Mesendoderm (in vitro differentiated cells): ENCODE data around the gene IQCK.

ENCODE experiments used
- DNase-seq: peaks from one replicate; pipeline ENCODE4 v3.0.0; 2013
- H2AK5ac ChIP-seq: 2 replicates; pipeline ENCODE4 v1.6.1; 2013; ENCODE audit warnings: low read length, inconsistent platforms
- H2BK120ac ChIP-seq: 2 replicates; pipeline ENCODE4 v1.6.1; 2013; ENCODE audit warnings: low read depth, mild to moderate bottlenecking, low read length, moderate library complexity, mixed read lengths
- H2BK15ac ChIP-seq: replicated peaks from 2 replicates; pipeline ENCODE4 v1.6.1; 2013; ENCODE audit warnings: low read depth, mild to moderate bottlenecking, moderate library complexity
- H2BK5ac ChIP-seq: 2 replicates; pipeline ENCODE4 v1.6.1; 2013; ENCODE audit warnings: low read length, inconsistent platforms
- H3K18ac ChIP-seq: 2 replicates; pipeline ENCODE4 v1.6.1; 2013; ENCODE audit warnings: mild to moderate bottlenecking, low read length, mixed read lengths
- H3K23ac ChIP-seq: one replicate; pipeline ENCODE4 v1.6.1; 2013; ENCODE audit warnings: low read length
- H3K27ac ChIP-seq: 2 replicates; pipeline ENCODE4 v1.5.1; 2013; ENCODE audit warnings: low read depth, mild to moderate bottlenecking, inconsistent platforms, low read length, moderate library complexity
- H3K27me3 ChIP-seq: 2 replicates; pipeline ENCODE4 v1.6.1; 2013; ENCODE audit warnings: low read length, control low read depth, mild to moderate bottlenecking, inconsistent platforms; ENCODE audit not compliant: insufficient read depth, poor library complexity
- H3K36me3 ChIP-seq: 2 replicates; pipeline ENCODE4 v1.6.1; 2013; ENCODE audit warnings: low read length, inconsistent platforms; ENCODE audit not compliant: control insufficient read depth, insufficient read depth
- H3K4ac ChIP-seq: one replicate; pipeline ENCODE4 v1.6.1; 2013; ENCODE audit warnings: low read depth, mild to moderate bottlenecking, low read length, moderate library complexity
- H3K4me1 ChIP-seq: 2 replicates; pipeline ENCODE4 v1.6.1; 2013; ENCODE audit warnings: low read depth, low read length, inconsistent platforms; ENCODE audit not compliant: control insufficient read depth
- H3K4me2 ChIP-seq: 2 replicates; pipeline ENCODE4 v1.6.1; 2013; ENCODE audit warnings: low read length
- H3K4me3 ChIP-seq: 2 replicates; pipeline ENCODE4 v1.5.1; 2013; ENCODE audit warnings: mild to moderate bottlenecking, low read length
- H3K56ac ChIP-seq: one replicate; pipeline ENCODE4 v1.6.1; 2013; ENCODE audit warnings: low read length
- H3K79me1 ChIP-seq: 2 replicates; pipeline ENCODE4 v1.6.1; 2013; ENCODE audit warnings: low read length, inconsistent platforms
- H3K79me2 ChIP-seq: 2 replicates; pipeline ENCODE4 v1.6.1; 2013; ENCODE audit warnings: mild to moderate bottlenecking, low read length; ENCODE audit not compliant: control insufficient read depth, insufficient read depth
- H3K9ac ChIP-seq: 2 replicates; pipeline ENCODE4 v1.6.1; 2013; ENCODE audit warnings: low read length, inconsistent platforms
- H4K5ac ChIP-seq: one replicate; pipeline ENCODE4 v1.6.1; 2013; ENCODE audit warnings: low read length
- H4K8ac ChIP-seq: one replicate; pipeline ENCODE4 v1.6.1; 2013; ENCODE audit warnings: low read depth, mild to moderate bottlenecking, control low read depth, low read length, moderate library complexity
- WGBS: extraction: QIAGEN DNeasy Blood & Tissue Kit; methylation state at CpG from one replicate; pipeline ENCODE4 v1.1.7; 2013; ENCODE audit warnings: low lambda C conversion rate, missing lambda C conversion rate; ENCODE audit not compliant: insufficient coverage; ENCODE audit errors: extremely low coverage; 5-methylcytosine and 5-hydroxymethylcytosine counted together

The IQCK gene

DNA sequence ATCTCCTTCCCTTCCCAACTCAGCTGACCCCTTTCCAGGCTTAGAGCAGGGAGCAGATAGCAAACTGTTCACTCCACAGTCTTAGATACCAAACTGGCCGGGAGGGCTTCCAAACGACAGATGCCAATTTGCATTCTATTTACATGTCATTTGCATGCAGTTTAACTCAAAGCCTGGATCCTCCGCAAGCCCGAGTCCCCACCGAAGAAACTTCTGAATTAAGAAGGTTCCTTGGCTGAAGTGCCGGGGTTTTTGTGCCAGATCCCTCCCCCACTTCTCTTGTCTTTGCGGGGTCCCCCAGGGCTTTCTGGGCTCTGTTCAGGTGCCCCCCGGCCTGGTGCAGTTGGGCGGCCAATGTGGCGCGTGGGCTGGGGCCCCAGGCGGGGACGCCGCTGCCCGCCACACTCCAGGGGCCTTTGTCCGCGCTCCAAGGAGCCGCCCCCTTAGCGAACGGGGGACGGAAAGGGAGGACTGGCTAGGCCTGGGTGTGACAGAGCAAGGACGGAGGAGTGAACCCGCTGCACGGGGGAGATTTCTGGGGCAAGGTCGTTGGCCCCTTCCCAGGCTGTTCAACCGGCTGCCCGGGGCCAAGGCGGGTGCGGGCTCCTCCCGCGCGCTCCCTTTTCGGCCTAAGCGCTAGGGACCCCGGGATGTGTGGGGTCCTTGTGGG lies 165.4 kb downstream of the IQCK start:
- Histone ChIP-seq H3K4me1 (peaks cover 5% of the 10 kb centered on the region), H4K8ac (no peak overlapping the region), H3K27me3 (no peaks in the 10 kb centered on the region), H3K79me2 (peaks cover 19% of the 10 kb centered on the region), H3K79me1 (peaks cover 8% of the 10 kb centered on the region), H2BK5ac (peak overlapping the region; percentile 56), H2AK5ac (no peak overlapping the region), H3K4ac (peak overlapping the region; percentile 89), H2BK120ac (peak overlapping the region; percentile 18), H3K18ac (peak overlapping the region; percentile 90), H3K9ac (peak overlapping the region; percentile 87), H3K23ac (peak overlapping the region; percentile 95), H3K56ac (peak overlapping the region; percentile 89), H3K4me3 (peak overlapping the region; percentile 49), H3K36me3 (no peaks in the 10 kb centered on the region), H3K27ac (peak overlapping the region; percentile 85), H3K4me2 (peak overlapping the region; percentile 88), H2BK15ac (no peak overlapping the region), H4K5ac (no peak overlapping the region)
- no CpG with 5 or more reads among the region's 35 CpGs for WGBS
- peak; percentile 93 for DNase-seq

DNA sequence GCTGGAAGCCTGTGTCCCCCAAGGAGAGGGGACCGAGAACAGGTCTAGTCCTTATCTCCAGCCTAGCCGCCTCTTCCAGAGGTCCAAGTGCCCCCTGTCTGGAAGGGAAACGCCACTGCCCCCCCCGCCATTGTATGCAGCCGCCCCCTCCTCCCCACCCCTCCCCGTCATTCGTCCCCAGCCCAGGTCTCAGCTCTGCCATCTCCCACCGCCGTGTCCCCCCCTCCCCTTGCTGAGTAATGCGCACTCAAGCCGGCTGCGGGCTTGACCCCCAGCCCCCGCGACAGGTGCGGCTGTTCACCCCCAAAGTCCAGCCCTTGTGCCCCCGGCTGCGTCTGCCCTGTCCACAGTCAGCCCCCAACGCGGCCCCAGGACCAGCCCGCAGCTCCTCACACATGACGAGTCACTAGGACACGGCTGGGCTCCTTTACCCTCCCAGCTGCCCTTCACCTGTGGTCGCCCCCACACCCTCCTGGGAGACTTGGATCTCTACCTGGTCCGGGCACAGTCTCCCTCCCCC lies 166.0 kb downstream of the IQCK start:
- peak; percentile 47 for DNase-seq
- no CpG with 5 or more reads among the region's 24 CpGs for WGBS
- Histone ChIP-seq H3K27me3 (no peaks in the 10 kb centered on the region), H3K4me3 (peak overlapping the region; percentile 63), H4K8ac (no peak overlapping the region), H3K79me1 (peaks cover 8% of the 10 kb centered on the region), H3K79me2 (peaks cover 13% of the 10 kb centered on the region), H3K4me2 (peak overlapping the region; percentile 88), H2BK15ac (no peak overlapping the region), H3K9ac (peak overlapping the region; percentile 87), H3K4me1 (peaks cover 5% of the 10 kb centered on the region), H3K36me3 (no peaks in the 10 kb centered on the region), H3K4ac (peak overlapping the region; percentile 70), H2BK120ac (peak overlapping the region; percentile 18), H3K18ac (peak overlapping the region; percentile 90), H3K56ac (peak overlapping the region; percentile 89), H2BK5ac (peak overlapping the region; percentile 56), H3K23ac (peak overlapping the region; percentile 95), H2AK5ac (no peak overlapping the region), H4K5ac (no peak overlapping the region), H3K27ac (peak overlapping the region; percentile 85)

DNA sequence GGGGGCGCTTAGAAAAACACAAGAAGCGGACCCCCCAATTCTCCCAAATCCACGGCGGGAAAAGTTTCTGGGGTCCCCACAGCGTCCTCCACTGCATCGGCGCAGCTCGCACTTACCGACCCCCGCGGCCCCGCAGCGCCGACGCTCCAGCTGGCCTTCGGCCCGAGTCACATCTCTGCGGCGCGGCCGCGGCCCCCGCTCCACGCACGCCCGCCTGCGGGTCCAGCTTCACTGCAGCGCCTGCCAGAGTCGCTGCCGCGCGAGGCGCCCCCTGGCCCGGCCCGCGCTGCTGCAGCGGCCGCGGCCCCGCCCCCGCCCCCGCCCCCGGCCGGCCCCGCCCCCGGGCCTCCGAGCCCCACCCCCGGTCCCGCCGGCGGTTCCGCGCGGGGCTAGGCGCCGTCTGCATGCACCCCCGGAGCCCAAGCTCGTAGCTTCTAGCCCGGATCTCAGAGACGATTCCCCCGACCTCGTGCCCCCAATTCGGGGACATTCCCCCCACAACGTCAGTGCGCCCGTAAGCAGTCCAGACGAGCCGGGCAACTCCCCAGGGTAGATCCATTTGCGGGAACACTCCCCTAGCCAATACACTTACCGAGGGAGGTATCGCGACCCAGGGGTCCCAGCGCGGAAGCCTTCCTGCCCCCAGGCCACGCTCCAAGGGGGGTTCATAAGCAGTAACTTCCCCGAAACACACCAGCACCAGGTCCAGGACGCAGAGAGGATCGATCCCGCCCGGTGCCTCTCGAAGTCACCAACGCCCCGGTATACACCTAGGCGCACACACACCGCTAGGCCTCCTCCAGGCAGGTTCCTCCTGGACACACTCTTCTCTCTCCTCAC lies 166.8 kb downstream of the IQCK start, which contains the start of gene GPRC5B:
Gene GPRC5B (minus strand): TSS at position 238 of the 840 bp plus-strand sequence. CDS start 12,003 bp downstream, outside the sequence.
- Histone ChIP-seq H2BK5ac (peak within 1 kb of the TSS; percentile 56), H2AK5ac (no peak within 1 kb of the TSS), H3K27me3 (no peaks in the 10 kb centered on the region), H3K4me2 (peak within 1 kb of the TSS; percentile 90), H2BK15ac (no peak within 1 kb of the TSS), H3K4ac (peak within 1 kb of the TSS; percentile 70), H3K4me1 (peaks cover 5% of the 10 kb centered on the region), H3K27ac (peak within 1 kb of the TSS; percentile 85), H4K8ac (no peak within 1 kb of the TSS), H3K9ac (peak within 1 kb of the TSS; percentile 87), H3K36me3 (no peaks in the 10 kb centered on the region), H3K79me1 (peaks cover 8% of the 10 kb centered on the region), H2BK120ac (peak within 1 kb of the TSS; percentile 18), H3K18ac (peak within 1 kb of the TSS; percentile 90), H4K5ac (no peak within 1 kb of the TSS), H3K79me2 (peaks cover 10% of the 10 kb centered on the region), H3K23ac (peak within 1 kb of the TSS; percentile 95), H3K56ac (peak within 1 kb of the TSS; percentile 90), H3K4me3 (peak within 1 kb of the TSS; percentile 64)
- peak; percentile 56 for DNase-seq
- WGBS: no CpG with 5 or more reads among the region's 85 CpGs

DNA sequence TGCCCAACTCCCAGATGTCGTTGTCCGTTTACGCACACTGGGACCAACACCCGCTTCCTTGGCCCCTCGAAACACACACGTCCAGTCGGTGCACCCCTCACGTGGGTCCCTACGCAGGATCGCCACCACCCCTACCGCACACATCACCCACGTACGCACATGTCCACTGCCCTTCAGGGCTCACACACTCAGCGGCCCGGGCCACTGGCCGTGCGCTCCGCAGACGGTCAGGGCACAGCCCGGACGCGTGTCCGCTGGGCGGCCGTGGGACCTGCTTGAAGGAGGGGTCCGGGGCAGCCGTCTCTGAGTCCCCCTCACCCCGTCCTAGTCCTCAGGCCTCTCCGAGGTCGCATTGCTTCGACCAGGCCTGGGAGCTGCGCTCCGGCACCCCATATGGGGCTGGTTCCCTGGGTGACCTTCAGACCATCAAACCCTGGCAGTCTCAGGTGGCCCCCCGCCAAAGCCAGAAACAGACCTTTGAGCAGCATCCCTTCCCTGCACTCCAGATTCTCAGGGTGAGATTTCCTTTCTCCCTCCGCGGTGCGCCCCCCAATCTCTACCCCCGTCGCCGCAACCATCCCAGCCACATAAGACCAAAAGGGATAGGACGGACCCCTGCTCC lies 167.5 kb downstream of the IQCK start:
- peak overlapping the region; percentile 90 for H3K56ac ChIP-seq
- H3K9ac ChIP-seq: peak overlapping the region; percentile 67
- no peak overlapping the region for H3K4me2 ChIP-seq
- no peak overlapping the region for H3K23ac ChIP-seq
- H3K36me3 ChIP-seq: no peaks in the 10 kb centered on the region
- no peak overlapping the region for H3K4me3 ChIP-seq
- no peak overlapping the region for H2BK5ac ChIP-seq
- H3K79me1 ChIP-seq: peaks cover 6% of the 10 kb centered on the region
- DNase-seq: no peak
- H3K27ac ChIP-seq: no peak overlapping the region
- H2BK120ac ChIP-seq: no peak overlapping the region
- H4K8ac ChIP-seq: no peak overlapping the region
- no peak overlapping the region for H2AK5ac ChIP-seq
- no CpG with 5 or more reads among the region's 41 CpGs for WGBS
- H3K18ac ChIP-seq: no peak overlapping the region
- no peak overlapping the region for H2BK15ac ChIP-seq
- H3K4ac ChIP-seq: no peak overlapping the region
- peaks cover 8% of the 10 kb centered on the region for H3K79me2 ChIP-seq
- no peaks in the 10 kb centered on the region for H3K27me3 ChIP-seq
- peaks cover 5% of the 10 kb centered on the region for H3K4me1 ChIP-seq
- no peak overlapping the region for H4K5ac ChIP-seq

DNA sequence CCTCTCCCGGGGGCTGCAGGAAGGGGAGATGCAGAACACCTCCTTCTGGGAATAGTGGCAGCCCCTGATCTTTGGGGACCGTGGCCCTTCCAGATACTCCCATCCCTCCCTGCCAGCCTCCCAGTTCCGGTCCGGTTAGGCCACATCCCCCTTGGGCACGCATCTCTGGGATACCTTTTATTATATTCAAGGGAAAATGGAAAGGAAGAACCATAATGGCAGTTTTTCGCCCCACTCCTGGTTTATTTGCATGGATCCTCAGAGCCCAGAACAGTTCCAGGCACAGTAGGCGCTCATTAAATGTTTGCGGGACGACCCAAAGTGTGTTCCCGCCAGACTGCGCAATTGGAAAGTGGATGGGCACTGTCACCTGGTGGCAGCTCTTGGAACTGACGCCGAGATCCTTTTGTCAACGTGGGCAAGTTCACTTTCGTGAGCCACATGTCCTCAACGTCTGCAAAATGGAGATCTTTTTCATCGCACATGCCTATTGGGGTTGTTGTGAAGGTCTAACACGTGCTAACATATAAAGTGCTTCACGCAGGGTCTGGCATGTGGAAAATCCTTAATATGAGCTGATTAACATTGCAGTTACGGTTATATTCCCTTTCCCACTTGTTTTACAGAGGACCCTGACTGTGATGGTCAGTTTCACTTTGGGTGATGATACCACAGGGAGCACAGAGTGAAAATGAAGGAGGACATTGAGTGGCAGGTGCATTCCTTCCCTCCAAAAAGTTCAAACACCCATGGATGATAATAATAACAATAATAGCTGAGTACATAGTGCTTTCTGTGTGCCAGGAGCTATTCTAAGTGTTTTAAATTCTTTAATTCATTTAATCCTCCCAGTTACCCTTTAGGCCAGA lies 168.2 kb downstream of the IQCK start:
- H3K4ac ChIP-seq: no peak overlapping the region
- H3K56ac ChIP-seq: peak overlapping the region; percentile 8
- H3K79me2 ChIP-seq: peaks cover under 1% of the 10 kb centered on the region
- no peak overlapping the region for H2BK5ac ChIP-seq
- H3K23ac ChIP-seq: no peak overlapping the region
- no peak overlapping the region for H2BK15ac ChIP-seq
- peaks cover 5% of the 10 kb centered on the region for H3K4me1 ChIP-seq
- no peak overlapping the region for H3K9ac ChIP-seq
- no peak overlapping the region for H3K18ac ChIP-seq
- no peaks in the 10 kb centered on the region for H3K36me3 ChIP-seq
- H2BK120ac ChIP-seq: no peak overlapping the region
- no peak overlapping the region for H4K8ac ChIP-seq
- no peak overlapping the region for H3K4me3 ChIP-seq
- no CpG with 5 or more reads among the region's 20 CpGs for WGBS
- H3K79me1 ChIP-seq: no peaks in the 10 kb centered on the region
- no peak overlapping the region for H2AK5ac ChIP-seq
- no peak overlapping the region for H3K27ac ChIP-seq
- no peaks in the 10 kb centered on the region for H3K27me3 ChIP-seq
- no peak overlapping the region for H3K4me2 ChIP-seq
- H4K5ac ChIP-seq: no peak overlapping the region
- DNase-seq: peak; percentile 90
